Measurements from ENCODE around the gene VTI1A.

VTI1A gene

GRCh38 chr10:112792487-112793201 is 345.6 kb downstream of the VTI1A start:
- no peak for DNase-seq (ENCODE audit: low read depth, low spot score)
- H3K27ac ChIP-seq: peak overlapping the region; percentile 35

- DNase-seq (ENCODE audit: low read depth, low spot score): no peak
- H3K27ac ChIP-seq: peak overlapping the region; percentile 35
Observed at GRCh38 chr10:112793202-112793921, 346.3 kb downstream of the VTI1A start.

GRCh38 chr10:112794201-112794600 is 347.2 kb downstream of the VTI1A start:
- DNase-seq (ENCODE audit: low read depth, low spot score): no peak
- no peak overlapping the region for H3K27ac ChIP-seq

- DNase-seq (ENCODE audit: low read depth, low spot score): no peak
Observed at GRCh38 chr10:112795067-112795466, 348.1 kb downstream of the VTI1A start.

GRCh38 chr10:112797197-112797596 is 350.2 kb downstream of the VTI1A start:
- no peak overlapping the region for H3K27ac ChIP-seq
- DNase-seq (ENCODE audit: low read depth, low spot score): no peak

More at GRCh38 chr10:112795067-112795466, 348.1 kb downstream of the VTI1A start:
- H3K27ac ChIP-seq: no peak overlapping the region

GRCh38 chr10:112797855-112798254 is 350.8 kb downstream of the VTI1A start:
- H3K27ac ChIP-seq: no peak overlapping the region
- no peak for DNase-seq (ENCODE audit: low read depth, low spot score)

GRCh38 chr10:112799038-112799437 is 352.0 kb downstream of the VTI1A start:
- H3K27ac ChIP-seq: no peak overlapping the region

GRCh38 chr10:112799726-112800510 is 352.9 kb downstream of the VTI1A start:
- DNase-seq (ENCODE audit: low read depth, low spot score): no peak
- H3K27ac ChIP-seq: no peak overlapping the region

More at GRCh38 chr10:112799038-112799437, 352.0 kb downstream of the VTI1A start:
- DNase-seq (ENCODE audit: low read depth, low spot score): no peak

GRCh38 chr10:112801004-112801403 is 354.0 kb downstream of the VTI1A start:
- no peak for DNase-seq (ENCODE audit: low read depth, low spot score)
- no peak overlapping the region for H3K27ac ChIP-seq

- no peak for DNase-seq (ENCODE audit: low read depth, low spot score)
- H3K27ac ChIP-seq: no peak overlapping the region
Observed at GRCh38 chr10:112801748-112802147, 354.7 kb downstream of the VTI1A start.

- no peak for DNase-seq (ENCODE audit: low read depth, low spot score)
- no peak overlapping the region for H3K27ac ChIP-seq
Observed at GRCh38 chr10:112802411-112803022, 355.5 kb downstream of the VTI1A start.

GRCh38 chr10:112803961-112804401 is 357.0 kb downstream of the VTI1A start:
- H3K27ac ChIP-seq: peak overlapping the region; percentile 65
- no peak for DNase-seq (ENCODE audit: low read depth, low spot score)

- DNase-seq (ENCODE audit: low read depth, low spot score): no peak
- peak overlapping the region; percentile 65 for H3K27ac ChIP-seq
Observed at GRCh38 chr10:112805254-112805590, 358.2 kb downstream of the VTI1A start.

- DNase-seq (ENCODE audit: low read depth, low spot score): no peak
- no peak overlapping the region for H3K27ac ChIP-seq
Observed at GRCh38 chr10:112805701-112806100, 358.7 kb downstream of the VTI1A start.

GRCh38 chr10:112807013-112807412 is 360.0 kb downstream of the VTI1A start:
- H3K27ac ChIP-seq: no peak overlapping the region
- no peak for DNase-seq (ENCODE audit: low read depth, low spot score)

- DNase-seq (ENCODE audit: low read depth, low spot score): no peak
- H3K27ac ChIP-seq: no peak overlapping the region
Observed at GRCh38 chr10:112809736-112810135, 362.7 kb downstream of the VTI1A start.

- DNase-seq (ENCODE audit: low read depth, low spot score): no peak
- peak overlapping the region; percentile 61 for H3K27ac ChIP-seq
Observed at GRCh38 chr10:112810711-112811151, 363.7 kb downstream of the VTI1A start.

- H3K27ac ChIP-seq: peak overlapping the region; percentile 61
- DNase-seq (ENCODE audit: low read depth, low spot score): peak; percentile 88
Observed at GRCh38 chr10:112811741-112812551, 364.9 kb downstream of the VTI1A start.

GRCh38 chr10:112812586-112812985 is 365.6 kb downstream of the VTI1A start:
- no peak for DNase-seq (ENCODE audit: low read depth, low spot score)
- H3K27ac ChIP-seq: peak overlapping the region; percentile 61
